Right lobe of liver (tissue), 6 donors: ENCODE results near the gene DHRS3. TPM values are rescaled to one million over a fixed set of nuclear protein-coding genes. Genes with fewer than 3 reads are reported as not detected.
A peak's percentile ranks its signal among the peaks of the same experiment; 100 is the strongest.

Source experiments
- ATAC-seq, 4 donors: fragments of 200-7000 bp; cut with Tn5 transposase; one replicate each; pipeline ENCODE4 v1.9.1; 2020; ENCODE audit warnings: mild to moderate bottlenecking in 4 of 4, moderate library complexity in 4 of 4
- DNase-seq, 3 donors: peaks; one replicate each; pipeline ENCODE4 v3.0.0-alpha.2; 2020
- H3K27ac ChIP-seq, 3 donors: fragments of 200-600 bp; one replicate each; pipeline ENCODE4 v1.8.0; 2022
- H3K27me3 ChIP-seq, 2 donors: fragments of 200-600 bp; one replicate each; pipeline ENCODE4 v1.8.0; 2022
- H3K36me3 ChIP-seq, 4 donors: fragments of 200-600 bp; sonication (generic) in 1 of 4; one replicate each; pipeline versions ENCODE4 v1.5.1 to v1.8.0; 2017 to 2022; ENCODE audit warnings: control low read depth in 1 of 4
- H3K4me1 ChIP-seq, 4 donors: fragments of 200-600 bp; sonication (generic) in 1 of 4; one replicate each; pipeline versions ENCODE4 v1.5.1 to v1.8.0; 2017 to 2022; ENCODE audit warnings: control low read depth in 1 of 4
- H3K4me3 ChIP-seq, 3 donors: fragments of 200-600 bp; one replicate each; pipeline ENCODE4 v1.8.0; 2022
- H3K9me3 ChIP-seq, 4 donors: fragments of 200-600 bp; sonication (generic) in 1 of 4; one replicate each; pipeline versions ENCODE4 v1.5.1 to v1.8.0; 2017 to 2022; ENCODE audit warnings: control low read depth in 1 of 4
- CTCF ChIP-seq, 4 donors: fragments of 200-600 bp in 3 of 4; fragments of 450-650 bp in 1 of 4; IDR thresholded peaks; one replicate each; pipeline versions ENCODE4 v1.5.1 to v1.8.0; 2016 to 2022; ENCODE audit warnings: antibody characterized with exemption in 4 of 4, mild to moderate bottlenecking in 2 of 4
- POLR2A ChIP-seq: fragments of 450-650 bp; IDR thresholded peaks from one replicate; pipeline ENCODE4 v1.6.1; 2017; ENCODE audit warnings: antibody characterized with exemption, mild to moderate bottlenecking
- WGBS: methylation state at CpG from one replicate; pipeline ENCODE4 v1.1.6; 2018; ENCODE audit warnings: low coverage, low lambda C conversion rate; ENCODE audit not compliant: insufficient coverage; ENCODE audit errors: missing lambda C conversion rate; 5-methylcytosine and 5-hydroxymethylcytosine counted together
- intact Hi-C, 2 donors: fragments of 100-400 bp; cut with DNase I; formaldehyde crosslinking; loops; one replicate each; pipeline versions ENCODE4 v1.11.2 to v1.14.1; 2022
- total RNA-seq, 6 experiments: library from RNA; depleted of rRNA in 2 of 6; stranded (reverse); fragments of >200 nt in 2 of 6; fragmentation: NEBNext Ultra II Directional in 3 of 6; extraction: Animal tissue kit (Norgen Biotek cat#: 25700) in 3 of 6; gene quantifications; one replicate each; pipeline versions ENCODE4 v1.1.0 to v1.2.4, GENCODE V29; 2016 to 2023
- donor health status: DM: no; HTN: yes; CAD: no.
- donor health status: DM: no; HTN: no; CAD: no.
- donor health status: DM: no; HTN: no; CAD: no.
- donor health status: DM: no; HTN: yes; CAD: no.
- donor health status: DM: no; HTN: yes; CAD: no.

Gene DHRS3
- total RNA-seq, 6 experiments from 2014 or later = 132 to 252 (median 172) TPM

GRCh38 chr1:12610305-12610935, 7.6 kb downstream of the DHRS3 start:
- DNase-seq = no peak
- intact Hi-C loops = no loop called here
- ATAC-seq = no peak
- Histone ChIP-seq H3K4me3 (no peak overlapping the region), H3K9me3 (no peaks in the 10 kb centered on the region), H3K4me1 (peaks cover 0 to 82% (median 33%) of the 10 kb centered on the region in 4 donors), H3K27me3 (no peaks in the 10 kb centered on the region), H3K36me3 (peaks cover 0 to 24% (median 4%) of the 10 kb centered on the region in 4 donors), H3K27ac (peak overlapping the region in 1 of 3 donors; percentile 93)
- no peak for TF ChIP-seq POLR2A
- WGBS = 80% methylated on average over 7 of the region's 7 CpGs

- Histone ChIP-seq H3K4me3 (no peak overlapping the region), H3K4me1 (peaks cover 0 to 91% (median 37%) of the 10 kb centered on the region in 4 donors), H3K36me3 (peaks cover 0 to 24% (median 4%) of the 10 kb centered on the region in 4 donors), H3K27ac (peak overlapping the region; percentile 59 to 93 (median 81)), H3K9me3 (no peaks in the 10 kb centered on the region), H3K27me3 (no peaks in the 10 kb centered on the region)
- TF ChIP-seq POLR2A = no peak
- TF ChIP-seq CTCF (IDR thresholded peaks at IDR 0.05) = no peak
- WGBS = 83% methylated on average over 1 of the region's 5 CpGs
- ATAC-seq = no peak
- no peak for DNase-seq
- intact Hi-C loops = no loop called here
These were observed 8.5 kb downstream of the DHRS3 start for GRCh38 chr1:12609469-12610003.

- peak; percentile 65 to 87 (median 80) for DNase-seq
- no peaks in the 10 kb centered on the region for H3K27me3 ChIP-seq
- TF ChIP-seq POLR2A (no peak), CTCF (IDR thresholded peaks at IDR 0.05) (no peak)
- peaks cover 0 to 24% (median 4%) of the 10 kb centered on the region in 4 donors for H3K36me3 ChIP-seq
- intact Hi-C loops = no loop called here
- peaks cover 0 to 94% (median 42%) of the 10 kb centered on the region in 4 donors for H3K4me1 ChIP-seq
- peak; percentile 77 to 86 (median 83) for ATAC-seq
- peak overlapping the region in 2 of 3 donors; percentile 7 to 14 for H3K4me3 ChIP-seq
- no peaks in the 10 kb centered on the region for H3K9me3 ChIP-seq
- peak overlapping the region; percentile 64 to 93 (median 81) for H3K27ac ChIP-seq
- 25% methylated on average over 3 of the region's 5 CpGs for WGBS
These were observed 9.6 kb downstream of the DHRS3 start for GRCh38 chr1:12608311-12608957.

- 86% methylated on average over 3 of the region's 3 CpGs for WGBS
- intact Hi-C loops = no loop called here
- Histone ChIP-seq H3K27me3 (no peaks in the 10 kb centered on the region), H3K4me3 (no peak overlapping the region), H3K36me3 (peaks cover 0 to 19% (median 4%) of the 10 kb centered on the region in 4 donors), H3K9me3 (no peaks in the 10 kb centered on the region), H3K27ac (peak overlapping the region in 1 of 3 donors; percentile 93), H3K4me1 (peaks cover 0 to 94% (median 43%) of the 10 kb centered on the region in 4 donors)
- no peak for DNase-seq
- ATAC-seq = no peak
- TF ChIP-seq CTCF (IDR thresholded peaks at IDR 0.05) = no peak
- no peak for TF ChIP-seq POLR2A
These were observed 10.7 kb downstream of the DHRS3 start for GRCh38 chr1:12607263-12607662.

GRCh38 chr1:12604986-12605385, 13.0 kb downstream of the DHRS3 start:
- Histone ChIP-seq H3K36me3 (no peaks in the 10 kb centered on the region), H3K4me1 (peaks cover 0 to 94% (median 46%) of the 10 kb centered on the region in 4 donors), H3K4me3 (no peak overlapping the region), H3K27me3 (no peaks in the 10 kb centered on the region), H3K9me3 (no peaks in the 10 kb centered on the region), H3K27ac (peak overlapping the region in 2 of 3 donors; percentile 72 to 89)
- ATAC-seq (no peak), DNase-seq (no peak)
- 69% methylated on average over 4 of the region's 9 CpGs for WGBS
- intact Hi-C loops = no loop called here
- no peak for TF ChIP-seq POLR2A
- no peak for TF ChIP-seq CTCF (IDR thresholded peaks at IDR 0.05)
